Skin epidermis (tissue), 12 donors: ENCODE data around the gene CALHM2.
"Not testable (repeated sequence)": the region's sequence is repeated elsewhere in the genome, so short reads cannot be mapped to it uniquely, and the experiment has no call there.

Source experiments
- H3K27ac ChIP-seq, 21 experiments: fragments of 200-600 bp; sonication (generic) in 11 of 21; one replicate each; pipeline ENCODE4 v1.5.0; 2020; ENCODE audit warnings: mild to moderate bottlenecking in 3 of 21, inconsistent platforms in 2 of 21, moderate library complexity in 2 of 21
- H3K4me3 ChIP-seq, 7 experiments: fragments of 200-600 bp; sonication (generic) in 2 of 7; one replicate each; pipeline ENCODE4 v1.5.0; 2020; ENCODE audit warnings: inconsistent platforms in 2 of 7, mild to moderate bottlenecking in 2 of 7, moderate library complexity in 1 of 7

CALHM2 gene

GRCh38 chr10:103428989-103429643 lies 23.1 kb downstream of the CALHM2 start:
- H3K27ac ChIP-seq = peak overlapping the region in 1 of 21 experiments; percentile 23

GRCh38 chr10:103427866-103428265 lies 24.3 kb downstream of the CALHM2 start:
- no peak overlapping the region for H3K27ac ChIP-seq
- H3K4me3 ChIP-seq = no peak overlapping the region

More at GRCh38 chr10:103428989-103429643, 23.1 kb downstream of the CALHM2 start:
- no peak overlapping the region for H3K4me3 ChIP-seq

- Histone ChIP-seq H3K27ac (no peak overlapping the region), H3K4me3 (no peak overlapping the region)
These were observed 28.4 kb downstream of the CALHM2 start for GRCh38 chr10:103423748-103424147.

- no peak overlapping the region for H3K27ac ChIP-seq
- H3K4me3 ChIP-seq = no peak overlapping the region
These were observed 33.1 kb downstream of the CALHM2 start for GRCh38 chr10:103419101-103419500.

- Histone ChIP-seq H3K27ac (no peak overlapping the region), H3K4me3 (no peak overlapping the region)
These were observed 34.6 kb downstream of the CALHM2 start for GRCh38 chr10:103417601-103418000.

GRCh38 chr10:103417148-103417469 lies 35.1 kb downstream of the CALHM2 start:
- H3K27ac ChIP-seq = not testable (repeated sequence)

GRCh38 chr10:103416436-103417147 lies 35.6 kb downstream of the CALHM2 start:
- no peak overlapping the region for H3K27ac ChIP-seq
- H3K4me3 ChIP-seq = no peak overlapping the region

More at GRCh38 chr10:103417148-103417469, 35.1 kb downstream of the CALHM2 start:
- H3K4me3 ChIP-seq = not testable (repeated sequence)

- no peak overlapping the region for H3K27ac ChIP-seq
- H3K4me3 ChIP-seq = no peak overlapping the region
These were observed 36.6 kb downstream of the CALHM2 start for GRCh38 chr10:103415581-103415980.

GRCh38 chr10:103413564-103413963 lies 38.6 kb downstream of the CALHM2 start:
- no peak overlapping the region for H3K27ac ChIP-seq
- no peak overlapping the region for H3K4me3 ChIP-seq

GRCh38 chr10:103397191-103397825 lies 54.9 kb downstream of the CALHM2 start:
- peak overlapping the region in 16 of 21 experiments; percentile 32 to 97 (median 89) for H3K27ac ChIP-seq
- peak overlapping the region; percentile 63 to 98 (median 86) for H3K4me3 ChIP-seq

- Histone ChIP-seq H3K4me3 (peak overlapping the region; percentile 63 to 98 (median 86)), H3K27ac (peak overlapping the region in 20 of 21 experiments; percentile 32 to 97 (median 86))
These were observed 55.4 kb downstream of the CALHM2 start for GRCh38 chr10:103396789-103397087.
